Liver (tissue), 9 donors: ENCODE data around the gene SHOC1. TPM values are rescaled to one million over a fixed set of nuclear protein-coding genes. Genes with fewer than 3 reads are reported as not detected.

Source experiments
- DNase-seq: peaks from one replicate; pipeline ENCODE4 v3.0.0-alpha.2; 2017; ENCODE audit warnings: low spot score
- H3K27ac ChIP-seq, 2 donors: one replicate each; pipeline ENCODE4 v1.7.0; 2013; ENCODE audit warnings: inconsistent platforms in 2 of 2, low read length in 2 of 2, control low read depth in 1 of 2, low read depth in 1 of 2, mild to moderate bottlenecking in 1 of 2
- H3K27me3 ChIP-seq, 4 donors: one replicate each; pipeline versions ENCODE4 v1.6.1 to v1.7.0; 2013; ENCODE audit warnings: low read length in 3 of 4, inconsistent platforms in 1 of 4, mild to moderate bottlenecking in 1 of 4, moderate library complexity in 1 of 4; ENCODE audit not compliant: control insufficient read depth in 4 of 4, insufficient read depth in 4 of 4
- H3K36me3 ChIP-seq, 4 donors: one replicate each; pipeline versions ENCODE4 v1.6.1 to v1.7.0; 2013; ENCODE audit warnings: low read length in 3 of 4, mild to moderate bottlenecking in 3 of 4, low read depth in 1 of 4, moderate library complexity in 1 of 4; ENCODE audit not compliant: control insufficient read depth in 4 of 4, insufficient read depth in 3 of 4
- H3K4me1 ChIP-seq, 4 donors: one replicate each; pipeline versions ENCODE4 v1.6.1 to v1.7.0; 2013; ENCODE audit warnings: low read length in 3 of 4, mild to moderate bottlenecking in 3 of 4, moderate library complexity in 1 of 4; ENCODE audit not compliant: control insufficient read depth in 4 of 4, insufficient read depth in 4 of 4
- H3K4me3 ChIP-seq, 3 donors: one replicate each; pipeline versions ENCODE4 v1.6.1 to v1.7.0; 2013; ENCODE audit warnings: low read length in 3 of 3, control low read depth in 1 of 3, low read depth in 1 of 3, mild to moderate bottlenecking in 1 of 3
- H3K9ac ChIP-seq, 2 donors: one replicate each; pipeline ENCODE4 v1.7.0; 2013; ENCODE audit warnings: low read length in 2 of 2, mild to moderate bottlenecking in 2 of 2, moderate library complexity in 2 of 2, control low read depth in 1 of 2, low read depth in 1 of 2
- H3K9me3 ChIP-seq, 4 donors: one replicate each; pipeline versions ENCODE4 v1.6.1 to v1.7.0; 2013; ENCODE audit warnings: low read length in 3 of 4; ENCODE audit not compliant: control insufficient read depth in 4 of 4
- ATF3 ChIP-seq: IDR thresholded peaks from 2 replicates; pipeline ENCODE4 v1.6.1; 2016; ENCODE audit warnings: antibody characterized with exemption
- FOXA2 ChIP-seq: IDR thresholded peaks from 2 replicates; pipeline ENCODE4 v1.6.1; 2016; ENCODE audit warnings: antibody characterized with exemption
- GABPA ChIP-seq, 2 donors: IDR thresholded peaks in 1 of 2; conservative IDR thresholded peaks in 1 of 2; 2 replicates each; pipeline ENCODE4 v1.6.1; 2016; ENCODE audit warnings: antibody characterized with exemption in 2 of 2, mild to moderate bottlenecking in 1 of 2, moderate library complexity in 1 of 2
- HNF4A ChIP-seq, 2 donors: conservative IDR thresholded peaks; 2 replicates each; pipeline ENCODE4 v1.6.1; 2016; ENCODE audit warnings: antibody characterized with exemption in 2 of 2, mild to moderate bottlenecking in 2 of 2
- HNF4G ChIP-seq: IDR thresholded peaks from 2 replicates; pipeline ENCODE4 v1.6.1; 2016; ENCODE audit warnings: antibody characterized with exemption
- JUND ChIP-seq, 2 donors: IDR thresholded peaks; 2 replicates each; pipeline ENCODE4 v1.6.1; 2016; ENCODE audit warnings: antibody characterized with exemption in 2 of 2
- MAX ChIP-seq: IDR thresholded peaks from 2 replicates; pipeline ENCODE4 v1.6.1; 2016; ENCODE audit warnings: antibody characterized with exemption
- NR2F2 ChIP-seq: IDR thresholded peaks from 2 replicates; pipeline ENCODE4 v1.6.1; 2016; ENCODE audit warnings: antibody characterized with exemption
- RAD21 ChIP-seq, 2 donors: IDR thresholded peaks; 2 replicates each; pipeline ENCODE4 v1.6.1; 2016; ENCODE audit warnings: antibody characterized with exemption in 2 of 2, mild to moderate bottlenecking in 2 of 2
- REST ChIP-seq: IDR thresholded peaks from 2 replicates; pipeline ENCODE4 v1.6.1; 2016; ENCODE audit warnings: antibody characterized with exemption, mild to moderate bottlenecking
- RXRA ChIP-seq, 2 donors: IDR thresholded peaks; 2 replicates each; pipeline ENCODE4 v1.6.1; 2017 to 2018; ENCODE audit warnings: antibody characterized with exemption in 2 of 2, mild to moderate bottlenecking in 1 of 2
- TAF1 ChIP-seq: conservative IDR thresholded peaks from 2 replicates; pipeline ENCODE4 v1.6.1; 2016; ENCODE audit warnings: antibody characterized with exemption, mild to moderate bottlenecking
- YY1 ChIP-seq: IDR thresholded peaks from 2 replicates; pipeline ENCODE4 v1.6.1; 2016; ENCODE audit warnings: antibody characterized with exemption, mild to moderate bottlenecking
- ZBTB33 ChIP-seq: IDR thresholded peaks from 2 replicates; pipeline ENCODE4 v1.6.1; 2016; ENCODE audit warnings: antibody characterized with exemption
- WGBS: extraction: QIAGEN DNeasy Blood & Tissue Kit; methylation state at CpG from one replicate; pipeline ENCODE4 v1.1.7; 2013; 5-methylcytosine and 5-hydroxymethylcytosine counted together
- polyA plus RNA-seq, 2 donors: library from polyadenylated mRNA; stranded (reverse) in 1 of 2; unstranded in 1 of 2; fragments of 200-250 nt in 1 of 2; fragments of >200 nt in 1 of 2; fragmentation: Nextera tagmentation in 1 of 2; extraction: Ambion mirVana in 1 of 2; gene quantifications; one replicate each; pipeline versions ENCODE4 v1.2.1 to v1.2.3, GENCODE V29; 2013 to 2015
- total RNA-seq, 2 donors: library from RNA; depleted of rRNA; stranded (reverse); fragments of >200 nt; gene quantifications; one replicate each; pipeline ENCODE4 v1.2.3, GENCODE V29; 2014
- donor health status: healthy.
- donor health status: healthy.
- donor health status: healthy.
- donor health status: healthy.
- donor health status: healthy.

The SHOC1 gene
- total and polyA plus RNA-seq, 4 donors, result 0.13 TPM; not detected in 3

DNA sequence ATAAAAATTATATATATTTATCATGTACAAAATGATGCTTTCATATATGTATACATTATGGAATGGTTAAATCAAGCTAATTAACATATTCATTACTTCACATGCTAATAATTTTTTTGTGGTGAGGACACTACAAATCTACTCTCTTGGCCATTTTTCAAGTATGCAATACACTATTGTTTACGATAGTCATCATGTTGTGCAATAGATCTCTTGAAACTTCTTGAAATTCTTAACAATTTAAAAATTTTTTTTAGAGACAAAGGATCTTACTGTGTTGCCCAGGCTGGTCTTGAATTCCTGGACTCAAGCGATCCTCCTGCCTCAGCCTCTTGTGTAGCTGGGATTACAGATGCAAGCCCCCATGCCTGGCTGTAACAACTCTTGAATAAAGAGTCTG is 45.2 kb upstream of the SHOC1 start:
- no peak overlapping the region for H3K9ac ChIP-seq
- no peaks in the 10 kb centered on the region for H3K4me1 ChIP-seq
- TF ChIP-seq FOXA2 (no peak), JUND (IDR thresholded peaks at IDR 0.05) (no peak)
- no peaks in the 10 kb centered on the region for H3K9me3 ChIP-seq
- no peak overlapping the region for H3K27ac ChIP-seq
- no peak overlapping the region for H3K4me3 ChIP-seq
- WGBS, result 88% methylated on average over 2 of the region's 2 CpGs
- no peak for DNase-seq
- no peaks in the 10 kb centered on the region for H3K36me3 ChIP-seq
- H3K27me3 ChIP-seq, result no peaks in the 10 kb centered on the region

DNA sequence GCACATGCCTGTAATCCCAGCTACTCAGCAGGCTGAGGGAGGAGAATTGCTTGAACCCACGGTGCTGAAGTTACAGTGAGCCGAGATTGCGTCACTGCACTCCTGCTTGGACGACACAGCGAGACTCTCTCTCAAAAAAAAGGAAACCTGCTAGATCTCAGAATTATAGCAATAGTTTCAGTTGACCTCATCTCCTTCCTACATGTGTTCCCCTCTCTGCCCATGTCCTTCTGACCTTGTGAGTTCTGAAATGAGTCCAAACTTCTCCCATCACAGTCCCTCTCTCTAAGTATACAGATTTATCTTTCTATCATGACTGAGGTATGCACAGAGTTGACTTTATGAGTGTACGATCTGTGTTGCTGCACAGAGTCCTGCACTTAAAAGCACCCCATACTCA is 44.6 kb upstream of the SHOC1 start:
- H3K4me1 ChIP-seq, result no peaks in the 10 kb centered on the region
- H3K9me3 ChIP-seq, result no peaks in the 10 kb centered on the region
- no peaks in the 10 kb centered on the region for H3K36me3 ChIP-seq
- TF ChIP-seq GABPA (IDR thresholded peaks at IDR 0.05 in 1 of 2, conservative IDR thresholded peaks at IDR 0.05 in 1 of 2), result no peak
- 64% methylated on average over 6 of the region's 6 CpGs for WGBS
- no peak overlapping the region for H3K4me3 ChIP-seq
- H3K9ac ChIP-seq, result no peak overlapping the region
- no peaks in the 10 kb centered on the region for H3K27me3 ChIP-seq
- no peak overlapping the region for H3K27ac ChIP-seq
- DNase-seq, result no peak

GRCh38 chr9:111838439-111838838 is 43.7 kb upstream of the SHOC1 start:
- no peaks in the 10 kb centered on the region for H3K4me1 ChIP-seq

DNA sequence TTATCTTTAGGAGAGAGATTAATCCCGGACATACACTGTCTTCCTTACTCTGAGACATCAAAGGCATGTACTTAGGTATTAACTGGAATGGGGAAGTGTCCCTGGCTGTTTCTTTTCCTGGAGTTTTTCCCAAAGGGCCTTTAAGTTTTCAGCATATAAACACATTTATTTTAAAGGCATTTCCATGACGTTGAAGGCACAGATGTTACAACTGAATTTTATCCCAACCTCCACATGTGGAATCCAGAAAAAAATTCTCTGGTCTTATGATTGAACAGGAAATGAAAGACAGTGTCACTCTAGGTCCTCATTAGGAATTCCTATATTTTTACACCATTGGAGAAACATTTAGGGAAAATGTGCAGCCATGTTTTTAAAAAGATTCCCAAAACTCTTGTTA is 41.6 kb upstream of the SHOC1 start:
- H3K9ac ChIP-seq, result no peak overlapping the region
- no peak overlapping the region for H3K27ac ChIP-seq
- no peaks in the 10 kb centered on the region for H3K4me1 ChIP-seq
- H3K36me3 ChIP-seq, result no peaks in the 10 kb centered on the region
- H3K9me3 ChIP-seq, result no peaks in the 10 kb centered on the region
- DNase-seq, result no peak
- no peak overlapping the region for H3K4me3 ChIP-seq
- 70% methylated on average over 2 of the region's 2 CpGs for WGBS
- TF ChIP-seq GABPA (IDR thresholded peaks at IDR 0.05 in 1 of 2, conservative IDR thresholded peaks at IDR 0.05 in 1 of 2) (no peak), ATF3 (no peak), RXRA (IDR thresholded peaks at IDR 0.05) (no peak), HNF4G (no peak), FOXA2 (no peak), NR2F2 (no peak), JUND (IDR thresholded peaks at IDR 0.05) (no peak), YY1 (no peak), REST (no peak), RAD21 (IDR thresholded peaks at IDR 0.05) (no peak), TAF1 (no peak), ZBTB33 (no peak)
- no peaks in the 10 kb centered on the region for H3K27me3 ChIP-seq

More at GRCh38 chr9:111838439-111838838, 43.7 kb upstream of the SHOC1 start:
- Histone ChIP-seq H3K9me3 (no peaks in the 10 kb centered on the region), H3K36me3 (no peaks in the 10 kb centered on the region), H3K9ac (no peak overlapping the region), H3K27ac (no peak overlapping the region), H3K4me3 (no peak overlapping the region), H3K27me3 (no peaks in the 10 kb centered on the region)
- 67% methylated on average over 2 of the region's 2 CpGs for WGBS
- TF ChIP-seq HNF4A (conservative IDR thresholded peaks at IDR 0.05) (no peak), FOXA2 (no peak), MAX (no peak), YY1 (no peak), RXRA (IDR thresholded peaks at IDR 0.05) (no peak), ATF3 (no peak)
- DNase-seq, result no peak
